ENCODE measurements around the gene APH1A. TPM values are rescaled to one million over a fixed set of nuclear protein-coding genes. Genes with fewer than 3 reads are reported as not detected.
"Not testable (repeated sequence)": the region's sequence is repeated elsewhere in the genome, so short reads cannot be mapped to it uniquely, and the experiment has no call there.

The APH1A gene
- total RNA-seq, 2 experiments from 2014 or later: 115 to 122 TPM

- Histone ChIP-seq H3K36me3 (ENCODE audit: insufficient read depth, low read length) (peaks cover 8% of the 10 kb centered on the region), H3K27ac (ENCODE audit: low read depth in 1 of 2, low read length in 2 of 2) (no peak overlapping the region), H3K4me1 (ENCODE audit: insufficient read depth, low read length) (no peaks in the 10 kb centered on the region), H3K4me3 (ENCODE audit: low read length) (no peak overlapping the region), H3K9me3 (ENCODE audit: control insufficient read depth in 1 of 2, insufficient read depth in 1 of 2, low read length in 2 of 2) (no peaks in the 10 kb centered on the region), H3K27me3 (ENCODE audit: control insufficient read depth in 1 of 2, insufficient read depth in 2 of 2, low read length in 2 of 2) (no peaks in the 10 kb centered on the region)
- H3K4me3 Mint-ChIP-seq: no peak overlapping the region
- H3K4me1 Mint-ChIP-seq (ENCODE audit: low read depth): no peaks in the 10 kb centered on the region
- no peak for ATAC-seq (ENCODE audit: poor library complexity)
- peaks cover 25% of the 10 kb centered on the region for H3K36me3 Mint-ChIP-seq (ENCODE audit: low read depth)
- ChIA-PET CTCF (no interaction called here), POLR2A (no interaction called here)
- no peaks in the 10 kb centered on the region for H3K9me3 Mint-ChIP-seq
- no peak for DNase-seq
- intact Hi-C loops (cut with DNase I, micrococcal nuclease): no loop called here
- H3K27me3 Mint-ChIP-seq: no peaks in the 10 kb centered on the region
- H3K27ac Mint-ChIP-seq: no peak overlapping the region
- no peak for TF ChIP-seq CTCF (IDR thresholded peaks at IDR 0.05)
Measured at GRCh38 chr1:150309758-150310508, 41.1 kb upstream of the APH1A start.

GRCh38 chr1:150308585-150308984 is 39.8 kb upstream of the APH1A start:
- intact Hi-C loops (cut with DNase I, micrococcal nuclease); H3K9me3 Mint-ChIP-seq; H3K27ac Mint-ChIP-seq; H3K27me3 Mint-ChIP-seq; H3K4me1 ChIP-seq (ENCODE audit: insufficient read depth, low read length); CTCF ChIA-PET; H3K4me3 ChIP-seq (ENCODE audit: low read length); ATAC-seq (ENCODE audit: poor library complexity); H3K4me1 Mint-ChIP-seq (ENCODE audit: low read depth); H3K36me3 ChIP-seq (ENCODE audit: insufficient read depth, low read length); H3K27ac ChIP-seq (ENCODE audit: low read depth in 1 of 2, low read length in 2 of 2); POLR2A ChIA-PET; H3K27me3 ChIP-seq (ENCODE audit: control insufficient read depth in 1 of 2, insufficient read depth in 2 of 2, low read length in 2 of 2); H3K9me3 ChIP-seq (ENCODE audit: control insufficient read depth in 1 of 2, insufficient read depth in 1 of 2, low read length in 2 of 2); DNase-seq; H3K4me3 Mint-ChIP-seq: not testable (repeated sequence)
- peaks cover 29% of the 10 kb centered on the region for H3K36me3 Mint-ChIP-seq (ENCODE audit: low read depth)

- intact Hi-C loops (cut with DNase I, micrococcal nuclease): no loop called here
- no peaks in the 10 kb centered on the region for H3K9me3 Mint-ChIP-seq
Measured at GRCh38 chr1:150302902-150303301, 34.1 kb upstream of the APH1A start.

More at GRCh38 chr1:150302902-150303301, 34.1 kb upstream of the APH1A start:
- no peak for TF ChIP-seq CTCF (IDR thresholded peaks at IDR 0.05)
- Histone ChIP-seq H3K4me1 (ENCODE audit: insufficient read depth, low read length) (no peaks in the 10 kb centered on the region), H3K9me3 (ENCODE audit: control insufficient read depth in 1 of 2, insufficient read depth in 1 of 2, low read length in 2 of 2) (no peaks in the 10 kb centered on the region), H3K27ac (ENCODE audit: low read depth in 1 of 2, low read length in 2 of 2) (no peak overlapping the region), H3K27me3 (ENCODE audit: control insufficient read depth in 1 of 2, insufficient read depth in 2 of 2, low read length in 2 of 2) (no peaks in the 10 kb centered on the region), H3K36me3 (ENCODE audit: insufficient read depth, low read length) (peaks cover 34% of the 10 kb centered on the region), H3K4me3 (ENCODE audit: low read length) (no peak overlapping the region)
- H3K27me3 Mint-ChIP-seq: no peaks in the 10 kb centered on the region
- peaks cover 66% of the 10 kb centered on the region for H3K36me3 Mint-ChIP-seq (ENCODE audit: low read depth)
- POLR2A ChIA-PET: no interaction called here
- H3K4me1 Mint-ChIP-seq (ENCODE audit: low read depth): peaks cover 4% of the 10 kb centered on the region
- ATAC-seq (ENCODE audit: poor library complexity) (no peak), DNase-seq (no peak)
- CTCF ChIA-PET: no interaction called here
- H3K4me3 Mint-ChIP-seq: no peak overlapping the region
- H3K27ac Mint-ChIP-seq: no peak overlapping the region

Measured in CD4-positive, alpha-beta T cell (primary cell).